Activated CD4-positive, alpha-beta T cell treated with anti-CD3 and anti-CD28 coated beads for 1 hour (primary cell): ENCODE data around the gene CSTA.
"Not testable (repeated sequence)": the region's sequence is repeated elsewhere in the genome, so short reads cannot be mapped to it uniquely, and the experiment has no call there.

ENCODE experiments used
- DNase-seq: peaks from one replicate; pipeline ENCODE4 v3.0.0-alpha.2; 2020

Gene CSTA

DNA sequence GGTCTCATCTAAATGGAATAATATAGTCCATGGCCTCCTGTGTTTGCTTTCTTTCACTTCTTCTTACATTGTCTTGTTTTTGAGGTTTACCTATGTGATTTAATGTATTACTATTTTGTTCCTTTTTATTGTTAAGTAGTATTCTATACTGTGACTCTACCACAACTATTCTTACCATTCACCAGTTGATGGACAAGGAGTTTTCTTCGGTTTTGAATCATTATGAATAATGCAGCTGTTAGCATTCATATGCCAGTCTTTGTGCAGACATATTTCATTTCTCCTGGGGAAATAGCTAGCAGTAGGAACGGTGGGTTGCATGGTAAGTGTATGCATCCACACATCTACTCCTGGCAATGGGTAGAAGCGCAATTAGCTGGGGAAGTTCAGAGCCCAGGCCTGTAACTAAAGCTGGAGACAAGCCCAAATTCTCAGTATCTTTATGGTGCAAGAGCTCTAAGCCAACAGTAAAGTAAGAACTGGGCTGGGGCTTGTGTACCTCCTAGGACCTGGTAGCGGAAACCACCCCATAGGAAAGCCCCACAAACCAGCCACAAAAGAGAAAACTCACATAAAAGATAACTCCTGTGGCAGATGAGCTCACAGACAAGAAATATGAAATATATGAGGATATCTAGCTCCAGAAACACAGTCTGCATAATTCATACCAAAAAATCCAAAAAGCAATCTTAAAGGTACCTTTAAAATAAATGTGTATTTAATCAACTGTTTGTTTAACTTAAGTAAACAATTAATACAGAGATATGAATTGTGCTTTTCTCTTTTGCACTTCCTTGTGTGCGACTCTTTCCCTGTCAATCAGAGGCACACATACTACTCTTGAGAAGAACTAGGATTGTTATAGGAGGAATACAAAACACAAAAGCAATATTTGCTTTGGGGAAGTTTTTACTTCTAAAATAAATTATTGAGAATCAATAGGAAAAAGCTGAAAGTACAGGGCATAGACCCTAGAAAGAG, 2.7 kb upstream of the CSTA start:
- DNase-seq = no peak

DNA sequence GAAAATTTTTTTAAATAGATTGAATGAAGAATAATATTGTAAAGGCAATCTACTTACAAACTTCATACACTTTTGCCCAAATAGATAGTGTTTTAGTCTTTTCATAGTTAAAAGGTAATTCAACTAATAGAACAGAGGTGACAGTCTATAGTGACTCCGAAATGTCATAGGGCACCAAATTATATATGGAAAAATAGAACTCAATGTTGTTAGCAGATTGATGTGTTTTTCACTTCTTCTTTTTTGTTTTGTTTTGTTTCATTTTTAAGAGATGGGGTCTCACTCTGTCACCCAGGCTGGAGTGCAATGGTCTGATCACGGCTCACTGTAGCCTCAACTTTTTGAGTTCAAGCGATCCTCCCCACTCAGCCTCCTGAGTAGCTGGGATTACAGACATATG, 721 bp downstream of the CSTA start:
- no peak for DNase-seq

DNA sequence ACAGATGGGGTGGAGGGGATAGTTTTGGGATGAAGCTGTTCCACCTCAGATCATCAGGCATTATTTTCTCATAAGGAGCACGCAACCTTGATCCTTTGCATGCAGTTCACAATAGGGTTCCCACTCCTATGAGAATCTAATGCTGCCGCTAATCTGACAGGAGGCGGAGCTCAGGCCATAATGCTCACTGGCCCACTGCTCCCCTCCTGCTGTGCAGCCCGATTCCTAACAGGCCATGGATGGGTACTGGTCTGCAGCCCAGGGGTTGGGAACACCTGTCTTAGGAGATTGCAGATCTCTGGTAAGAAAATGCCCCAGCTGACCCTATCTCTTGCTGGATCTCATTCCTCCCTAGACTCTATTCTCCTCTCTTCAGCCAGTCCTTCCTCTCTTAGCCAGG, 6.8 kb downstream of the CSTA start:
- no peak for DNase-seq

DNA sequence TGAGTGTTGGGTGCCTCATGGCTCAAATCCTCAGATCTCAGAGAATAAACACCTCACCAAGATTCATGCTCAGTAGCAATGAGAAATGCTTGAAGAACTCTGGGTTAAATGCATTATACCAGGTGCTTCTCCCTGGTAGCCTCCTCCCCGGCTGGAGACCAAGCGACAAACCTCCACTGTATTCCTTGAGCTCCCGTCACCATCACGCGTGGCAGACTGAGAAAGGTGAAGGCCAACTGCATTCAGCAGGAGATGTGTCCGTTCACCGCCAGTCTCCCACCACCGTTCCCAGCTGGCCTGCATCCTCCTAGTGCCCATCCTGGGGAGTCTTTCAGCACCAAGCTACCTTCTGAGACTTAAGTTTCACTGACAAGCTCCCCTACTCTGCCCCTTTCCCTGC, 7.5 kb downstream of the CSTA start:
- no peak for DNase-seq

DNA sequence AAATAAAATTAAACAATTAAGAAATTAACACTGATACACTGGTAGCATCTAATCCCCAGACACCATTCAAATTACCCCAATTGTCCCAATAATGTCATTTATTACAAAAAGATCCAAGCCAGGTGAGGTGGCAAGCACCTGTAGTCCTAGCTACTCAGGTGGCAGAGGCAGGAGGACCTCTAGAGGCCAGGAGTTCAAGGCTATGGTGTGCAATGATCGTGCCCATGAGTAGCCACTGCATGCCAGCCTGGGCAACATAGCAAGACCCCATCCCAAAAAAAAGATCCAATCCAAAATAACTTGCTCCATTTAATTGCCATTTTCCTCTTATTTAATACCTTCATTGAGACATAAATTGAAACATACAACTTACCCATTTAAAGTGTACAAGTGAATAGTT, 17.8 kb downstream of the CSTA start:
- DNase-seq = no peak

DNA sequence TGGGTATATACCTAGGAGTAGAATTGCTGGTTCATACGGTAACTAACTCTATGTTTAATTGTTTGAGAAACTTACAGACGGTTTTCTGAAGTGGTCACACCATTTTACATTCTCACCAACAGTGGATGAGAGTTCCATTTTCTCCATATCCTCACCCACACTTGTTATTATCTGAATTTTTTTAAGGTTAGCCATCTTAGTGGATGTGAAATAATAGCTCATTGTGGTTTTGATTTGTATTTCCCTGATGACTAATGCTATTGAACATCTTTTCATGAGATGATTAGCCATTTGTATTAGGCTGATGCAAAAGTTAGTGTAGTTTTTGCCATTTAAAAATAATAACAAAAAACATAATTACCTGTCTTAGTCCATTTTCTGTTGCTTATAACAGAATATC, 18.6 kb downstream of the CSTA start:
- no peak for DNase-seq

DNA sequence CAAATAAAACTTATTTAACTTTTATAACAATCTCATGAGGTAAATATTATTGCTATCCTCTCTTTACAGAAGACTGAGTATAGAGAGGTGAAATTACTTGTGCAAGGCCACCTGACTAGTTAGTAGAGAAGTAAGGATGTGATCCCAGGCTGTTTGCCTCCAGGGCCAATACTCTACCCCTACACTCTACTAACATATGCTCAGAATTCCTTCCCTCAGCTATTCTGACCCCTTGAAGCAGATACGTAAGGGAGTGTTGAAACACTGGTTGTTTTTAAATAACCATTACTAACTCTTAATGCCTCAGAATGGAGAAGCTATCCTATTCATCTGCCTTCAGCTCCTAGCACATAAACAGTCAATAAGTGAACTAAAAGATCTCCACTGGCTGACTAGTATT, 24.1 kb downstream of the CSTA start:
- no peak for DNase-seq

DNA sequence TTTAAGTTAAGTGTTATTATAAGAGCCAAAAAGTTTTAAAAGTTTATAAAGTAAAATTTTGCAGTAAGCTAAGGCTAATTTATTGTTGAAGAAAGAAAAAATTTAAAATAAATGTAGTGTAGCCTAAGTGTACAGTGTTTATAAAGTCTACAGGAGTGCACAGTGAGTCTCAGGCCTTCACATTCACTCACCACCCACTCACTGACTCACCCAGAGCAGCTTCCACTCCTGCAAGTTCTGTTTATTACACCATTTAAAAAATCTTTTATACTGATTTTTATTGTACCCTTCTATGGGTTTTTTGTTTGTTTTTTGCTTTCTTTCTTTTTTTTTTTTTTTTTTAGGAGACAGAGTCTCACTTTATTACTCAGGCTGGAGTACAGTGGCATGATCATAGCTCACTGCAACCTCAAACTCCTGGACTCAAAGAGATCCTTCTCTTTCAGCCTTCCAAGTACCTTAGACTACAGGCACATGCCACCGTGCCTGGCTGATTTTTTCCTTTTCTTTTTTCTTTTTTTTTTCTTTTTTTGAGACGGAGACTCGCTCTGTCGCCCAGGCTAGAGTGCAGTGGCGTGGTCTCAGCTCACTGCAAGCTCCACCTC, 25.9 kb downstream of the CSTA start:
- DNase-seq = no peak

DNA sequence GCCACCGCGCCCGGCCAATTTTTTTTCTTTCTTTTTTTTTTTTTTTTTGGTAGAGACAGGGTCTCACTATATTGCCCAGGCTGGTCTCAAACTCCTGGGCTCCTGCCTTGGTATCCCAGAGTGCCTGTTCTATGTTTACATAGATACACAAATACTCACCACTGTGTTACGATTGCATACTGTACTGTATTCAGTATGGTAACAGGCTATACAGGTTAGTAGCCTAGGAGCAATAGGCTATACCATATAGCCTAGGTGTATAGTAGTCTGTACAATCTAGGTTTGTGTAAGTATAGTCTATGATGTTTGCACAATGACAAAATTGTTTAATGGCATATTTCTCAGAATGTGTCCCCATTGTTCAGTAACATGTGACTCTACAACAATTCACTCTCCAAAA, 26.6 kb downstream of the CSTA start:
- no peak for DNase-seq

DNA sequence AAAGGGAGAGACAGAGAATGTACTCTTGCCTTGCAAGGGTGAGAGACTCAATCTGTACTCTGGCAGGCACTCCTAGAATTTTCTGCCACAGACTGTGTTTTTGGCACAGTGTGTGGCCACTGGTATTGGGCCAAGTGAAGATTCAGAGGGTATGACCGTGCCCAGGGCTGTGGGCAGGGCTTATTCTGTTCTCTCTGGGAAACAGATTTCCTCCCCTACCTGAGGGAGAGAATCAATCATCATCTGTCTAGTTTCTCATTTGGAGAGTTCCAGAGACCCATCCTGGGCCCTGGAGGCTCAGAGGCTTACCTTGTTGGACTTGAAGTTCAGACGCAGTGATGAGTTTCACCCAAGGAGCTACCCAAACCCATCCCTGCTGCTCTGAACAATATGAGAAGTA, 28.2 kb downstream of the CSTA start:
- no peak for DNase-seq

DNA sequence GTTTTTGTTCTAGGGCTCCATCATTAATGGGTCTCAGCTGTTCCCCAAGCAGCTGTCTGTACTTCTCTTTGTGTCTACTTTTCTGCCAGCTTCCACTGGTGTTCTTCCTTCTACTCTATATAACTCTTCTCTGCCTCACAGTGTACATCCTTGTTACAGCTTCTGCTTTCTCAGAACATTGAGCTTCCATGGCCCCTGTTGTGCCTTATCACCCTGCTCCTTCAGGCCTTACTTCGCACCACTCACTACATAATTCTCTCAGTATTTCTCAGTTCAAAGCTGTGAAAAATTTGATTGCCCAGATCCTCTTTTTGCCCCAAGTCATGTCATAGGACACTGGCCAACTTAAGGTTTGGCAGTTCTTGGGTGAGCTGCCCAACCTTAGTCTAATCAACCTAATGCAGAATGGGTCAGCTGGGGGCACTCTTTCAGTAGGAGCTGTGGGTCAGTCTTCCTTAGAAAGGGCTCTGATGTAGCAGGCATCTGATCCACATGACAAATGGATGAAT, 28.9 kb downstream of the CSTA start:
- DNase-seq = no peak

DNA sequence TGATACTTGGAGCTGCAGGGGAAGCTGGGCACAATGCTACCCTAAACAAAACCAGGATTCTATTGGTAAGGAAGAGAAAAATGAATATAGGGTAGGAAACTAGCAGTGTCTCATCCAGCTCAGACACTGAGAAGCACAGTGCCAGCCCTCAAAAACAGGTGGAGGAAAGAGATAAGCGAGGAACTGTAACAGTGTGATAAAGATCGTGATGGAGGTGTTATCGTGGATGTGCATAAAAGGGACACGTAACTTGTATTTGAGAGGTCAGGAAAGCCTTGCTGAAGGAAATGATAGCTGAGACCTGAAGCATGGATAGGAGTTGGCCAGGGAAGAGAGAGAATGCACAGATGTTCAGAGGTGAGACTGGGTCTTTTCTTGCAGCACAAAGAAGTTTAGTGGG, 30.6 kb downstream of the CSTA start:
- no peak for DNase-seq

DNA sequence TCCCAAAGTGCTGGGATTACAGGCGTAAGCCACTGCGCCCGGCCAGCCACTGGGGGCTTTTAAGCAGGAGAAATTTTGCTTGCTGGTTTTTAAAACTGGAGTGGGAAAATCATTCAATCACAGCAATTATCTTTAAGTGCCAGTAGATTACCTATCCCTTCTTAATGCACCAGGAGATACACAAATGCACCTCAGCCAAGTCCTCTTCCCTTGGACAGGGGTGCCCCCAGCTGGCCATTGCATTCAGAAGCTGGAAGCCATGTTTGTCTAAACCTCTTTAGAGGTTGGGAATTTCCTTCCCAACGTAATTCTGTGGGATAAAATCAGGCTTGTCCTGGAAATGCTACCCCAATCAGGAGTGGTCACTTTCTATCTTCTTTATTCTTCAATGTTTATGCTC, 31.4 kb downstream of the CSTA start:
- DNase-seq = no peak

DNA sequence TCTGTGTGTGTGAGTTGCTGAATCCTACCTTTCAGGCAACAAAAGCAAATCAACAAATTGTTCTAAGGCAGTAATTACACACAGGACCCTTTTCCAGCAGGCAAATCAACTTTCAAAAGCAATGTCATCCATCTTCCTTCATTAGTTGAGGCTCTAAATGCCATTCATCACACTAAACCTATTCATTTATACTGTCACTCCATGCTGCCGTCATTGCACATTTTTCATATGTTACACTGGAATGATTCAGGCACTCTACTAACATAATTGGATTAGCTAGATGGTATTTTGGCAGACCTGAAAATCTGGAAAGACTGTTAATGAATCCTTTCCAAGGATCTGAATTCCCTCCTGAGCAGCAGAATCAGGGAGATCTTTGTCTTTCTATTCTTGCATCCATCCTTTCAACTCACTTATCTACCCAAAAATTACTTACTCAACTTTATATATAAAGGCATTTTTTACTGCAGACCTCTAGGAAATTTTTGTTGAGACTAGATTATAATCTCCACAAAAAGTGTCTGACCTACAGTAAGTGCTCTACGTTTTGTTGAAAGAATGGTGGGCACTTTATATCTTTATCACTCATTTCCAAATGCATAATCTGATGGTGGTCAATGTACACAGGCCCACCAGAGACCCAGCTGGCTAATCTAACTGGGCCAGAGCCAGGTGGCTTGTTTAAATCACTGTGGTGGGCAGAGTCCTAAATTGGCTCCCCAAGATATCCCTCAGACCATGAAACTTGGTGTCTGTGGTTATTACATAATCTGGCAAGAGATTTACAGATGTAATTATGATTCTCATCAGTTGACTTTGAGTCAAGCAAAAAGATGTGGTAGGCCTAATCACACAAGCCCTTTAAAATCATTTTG, 33.0 kb downstream of the CSTA start:
- no peak for DNase-seq

DNA sequence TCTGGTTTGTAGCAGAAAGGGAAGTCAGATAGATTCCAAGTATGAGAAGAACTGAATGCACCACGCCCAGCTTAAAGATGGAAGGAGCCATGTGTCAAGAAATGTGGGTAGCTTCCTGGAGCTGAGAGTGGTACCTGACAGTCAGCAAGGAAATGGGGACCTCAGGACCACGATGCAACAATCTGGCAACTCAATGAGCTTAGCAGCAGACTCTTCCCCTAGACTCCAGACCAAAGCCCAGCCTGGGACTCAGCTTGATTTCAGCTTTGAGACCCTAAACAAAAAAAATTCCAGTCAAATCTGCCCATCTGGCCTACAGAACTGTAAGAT, 33.6 kb downstream of the CSTA start:
- DNase-seq = no peak

DNA sequence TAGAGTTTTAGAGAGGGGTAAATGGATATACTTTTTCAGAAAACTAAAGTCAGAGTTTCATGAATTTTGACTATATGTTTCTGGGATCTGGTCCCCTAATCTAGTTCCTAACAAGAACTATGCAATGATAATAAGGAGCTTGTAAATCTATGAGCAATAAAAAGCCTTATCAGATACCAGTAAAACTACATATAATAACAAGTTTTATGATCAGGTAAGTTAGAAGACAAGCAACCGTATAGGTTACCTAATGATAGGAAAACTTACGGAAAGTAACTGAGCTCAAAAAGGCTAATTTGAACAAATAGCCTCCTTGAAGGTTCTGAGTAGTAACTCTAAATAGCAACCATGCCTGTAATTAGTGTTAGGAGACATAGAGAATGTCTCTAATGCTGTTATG, 37.0 kb downstream of the CSTA start:
- no peak for DNase-seq

DNA sequence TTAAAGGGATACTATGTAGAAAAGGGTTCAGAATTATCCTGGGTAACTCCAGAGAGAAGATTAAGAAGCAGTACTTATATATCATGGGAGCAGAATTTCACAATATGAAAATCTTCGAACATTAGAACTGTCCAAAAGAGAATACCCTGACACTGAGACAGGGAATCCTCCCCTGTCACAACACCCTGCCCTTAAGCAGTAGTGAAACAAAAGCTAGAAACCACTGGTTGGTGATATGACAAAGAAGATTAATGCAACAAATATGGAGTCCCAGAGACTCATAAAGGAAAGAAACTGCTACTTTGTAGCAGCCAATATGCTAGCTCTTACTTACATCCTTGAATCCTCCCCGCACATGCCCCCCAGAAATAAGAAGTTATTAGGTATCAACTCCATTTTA, 39.4 kb downstream of the CSTA start:
- DNase-seq = no peak

DNA sequence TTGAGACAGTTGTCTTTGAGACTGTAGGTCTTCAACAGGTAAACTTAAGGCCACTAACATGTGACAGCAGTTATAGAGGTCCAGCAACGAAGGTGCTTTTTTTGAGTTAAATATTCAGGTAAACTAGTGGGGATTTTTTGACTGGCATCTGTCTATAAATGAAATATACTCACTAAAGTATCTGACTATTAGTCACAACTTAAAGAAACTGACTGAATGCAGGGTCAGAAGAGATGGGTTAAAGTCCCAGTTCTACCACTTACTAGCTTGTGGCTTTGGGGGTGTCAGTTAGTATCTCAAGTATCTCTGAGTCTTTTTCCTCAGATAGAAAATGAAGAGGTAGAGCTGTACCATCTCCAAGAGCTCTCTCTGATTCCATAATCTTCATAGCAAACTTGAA, 40.0 kb downstream of the CSTA start:
- DNase-seq = no peak

DNA sequence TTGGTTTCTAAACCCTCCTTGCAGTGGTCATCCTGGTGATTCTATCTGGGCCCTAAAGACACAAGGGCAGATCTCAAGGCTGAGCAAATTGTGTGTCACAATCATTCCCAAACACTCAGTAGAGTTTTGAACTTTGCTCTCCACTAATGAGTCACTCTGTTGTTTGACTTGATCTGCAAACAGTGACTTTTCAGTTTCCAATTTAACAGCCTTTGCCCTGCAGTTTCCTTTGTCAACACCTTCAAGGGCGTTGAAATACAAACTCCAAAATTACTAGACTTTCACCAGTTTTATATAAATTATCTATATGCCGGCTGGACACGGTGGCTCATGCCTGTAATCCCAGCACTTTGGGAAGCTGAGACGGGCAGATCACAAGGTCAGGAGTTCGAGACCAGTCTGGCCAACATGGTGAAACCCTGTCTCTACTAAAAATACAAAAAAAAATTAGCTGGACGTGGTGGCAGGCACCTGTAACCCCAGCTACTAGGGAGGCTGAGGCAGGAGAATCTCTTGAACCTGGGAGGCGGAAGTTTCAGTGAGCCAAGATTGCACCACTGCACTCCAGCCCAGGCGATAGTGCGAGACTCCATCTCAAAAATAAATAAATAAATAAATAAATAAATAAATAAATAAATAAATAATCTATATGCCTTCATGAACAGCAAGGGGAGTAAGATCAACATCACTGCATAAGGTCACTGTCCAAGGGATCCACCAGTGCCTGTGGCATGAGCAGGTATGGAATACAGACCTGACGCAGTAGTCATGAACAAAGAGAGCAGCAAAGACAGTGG, 40.7 kb downstream of the CSTA start:
- DNase-seq = not testable (repeated sequence)

DNA sequence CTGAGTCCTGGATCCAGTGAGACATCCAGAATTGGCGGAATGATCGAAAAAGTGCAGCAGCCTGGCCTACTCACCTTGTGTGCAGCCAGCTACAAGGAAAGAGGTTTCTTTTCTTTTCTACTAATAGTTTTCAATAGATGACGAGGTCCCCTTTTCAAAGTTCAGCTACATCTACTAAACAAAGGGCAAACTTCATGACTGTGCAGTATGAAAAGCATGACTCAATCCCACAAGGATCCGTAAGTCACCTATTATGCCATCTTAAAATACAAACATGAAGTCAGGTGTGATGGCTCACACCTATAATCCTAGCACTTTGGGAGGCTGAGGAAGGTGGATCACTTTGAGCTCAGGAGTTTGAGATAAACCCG, 41.3 kb downstream of the CSTA start:
- no peak for DNase-seq

DNA sequence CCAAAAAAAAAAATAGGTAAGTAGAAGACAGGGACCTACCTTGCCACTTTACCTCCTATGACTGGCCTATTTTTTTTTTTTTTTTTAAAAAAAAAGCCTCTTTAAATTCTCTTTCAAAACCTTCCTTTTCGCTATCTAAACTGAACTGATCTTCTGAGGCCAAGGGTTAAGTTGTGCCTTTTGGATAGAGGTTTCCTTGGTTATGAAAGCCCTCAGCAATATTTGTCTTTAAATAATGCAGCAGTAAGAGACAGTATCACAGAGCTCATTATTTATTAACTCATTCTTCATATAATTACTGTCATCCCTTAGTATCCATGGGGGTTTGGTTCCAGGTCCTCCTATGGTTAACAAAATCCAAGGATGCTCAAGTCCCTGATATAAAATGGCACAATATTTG, 49.0 kb downstream of the CSTA start:
- no peak for DNase-seq

DNA sequence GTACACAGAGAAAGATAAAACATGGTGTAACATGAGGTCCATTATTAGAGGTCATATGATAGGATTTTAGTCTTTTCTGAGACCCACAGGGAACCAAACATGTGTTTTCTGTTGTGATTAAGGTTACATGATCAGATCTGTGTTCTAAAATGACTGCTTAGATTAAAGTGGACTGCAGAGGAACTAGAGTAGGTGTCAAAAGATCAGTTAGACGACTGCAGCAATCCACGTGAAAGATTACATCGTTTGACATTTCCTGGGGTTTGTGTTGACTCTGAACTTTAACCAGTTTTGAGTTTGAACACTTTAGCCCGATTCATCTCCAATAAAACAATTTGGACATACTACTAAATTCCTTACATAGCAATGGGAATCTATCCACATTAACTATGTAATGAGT, 52.9 kb downstream of the CSTA start:
- DNase-seq = no peak
